ENCODE measurements around the gene PLEKHG4B.

PLEKHG4B gene

DNA sequence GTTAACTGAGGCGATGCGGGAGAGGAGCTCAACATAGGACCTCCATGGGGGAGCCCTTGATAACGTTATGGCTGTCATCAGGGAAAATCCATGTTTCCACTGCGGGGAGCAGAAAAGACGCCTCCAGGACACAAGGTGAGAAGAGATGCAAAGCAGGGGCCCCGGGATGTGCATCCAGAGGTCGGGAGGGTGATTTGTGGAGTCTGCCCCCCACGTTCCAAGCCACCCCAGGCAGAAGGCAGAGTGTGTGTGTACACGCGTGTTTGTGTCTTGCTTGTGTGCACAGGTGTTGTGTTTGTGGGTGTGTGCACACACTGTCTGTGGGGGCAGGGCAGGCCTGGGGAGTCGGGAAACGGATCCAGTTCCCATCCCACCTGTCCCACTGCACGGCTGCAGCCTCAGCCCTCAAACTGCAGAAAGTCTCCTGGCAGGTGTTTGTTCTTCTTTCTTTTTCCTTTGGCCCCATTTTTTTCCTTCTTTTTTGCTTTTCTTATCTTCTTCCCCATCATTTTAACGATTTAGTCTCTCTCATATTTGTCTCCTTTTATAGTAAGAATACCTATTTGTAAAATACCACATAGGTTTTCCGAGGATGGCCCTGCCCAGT is 17.4 kb upstream of the PLEKHG4B start:
- no peak for DNase-seq (ENCODE audit: low spot score)

DNA sequence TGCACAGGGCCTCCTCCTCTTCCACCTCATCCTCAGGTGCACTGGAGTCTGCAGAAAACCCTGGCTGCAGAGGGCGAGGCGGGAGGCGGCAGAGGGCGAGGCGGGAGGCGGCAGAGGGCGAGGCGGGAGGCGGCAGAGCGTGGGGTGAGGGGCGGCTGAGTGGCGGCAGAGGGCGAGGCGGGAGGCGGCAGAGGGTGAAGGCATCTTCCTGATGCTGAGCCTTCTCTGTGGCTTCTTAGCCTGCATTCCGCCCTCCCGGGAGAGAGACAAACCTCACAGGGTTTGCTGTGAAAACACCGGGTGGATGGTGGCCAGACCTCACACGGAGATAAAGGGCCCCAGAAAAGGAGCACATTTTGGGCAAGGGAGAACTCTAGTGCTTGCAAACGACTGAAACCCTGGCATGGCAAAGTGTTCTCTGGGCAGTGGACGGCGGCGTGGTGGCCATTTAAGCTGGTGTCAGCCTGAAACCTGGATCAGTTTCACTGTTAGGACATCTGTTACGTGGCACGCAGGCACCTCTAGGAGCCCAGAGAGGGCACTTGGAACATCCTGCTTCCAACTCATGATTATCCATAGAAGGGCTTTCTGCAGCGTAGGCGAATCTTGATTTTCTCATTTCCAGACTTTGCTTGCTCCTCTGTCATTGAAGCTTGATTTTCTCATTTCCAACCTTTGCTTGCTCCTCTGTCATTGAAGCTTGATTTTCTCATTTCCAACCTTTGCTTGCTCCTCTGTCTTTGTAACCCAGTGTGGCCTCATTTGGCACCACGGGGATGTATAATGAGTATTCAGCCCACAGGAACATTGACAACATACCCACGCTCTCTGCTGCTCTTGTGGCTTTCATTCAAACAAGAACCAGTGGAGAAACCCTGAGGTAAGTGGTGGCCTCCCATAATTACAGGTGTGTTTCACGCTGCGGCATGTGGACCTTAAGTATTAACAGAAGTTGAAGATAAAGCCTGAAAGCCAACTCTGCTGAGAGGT is 16.3 kb upstream of the PLEKHG4B start:
- no peak for DNase-seq (ENCODE audit: low spot score)

DNA sequence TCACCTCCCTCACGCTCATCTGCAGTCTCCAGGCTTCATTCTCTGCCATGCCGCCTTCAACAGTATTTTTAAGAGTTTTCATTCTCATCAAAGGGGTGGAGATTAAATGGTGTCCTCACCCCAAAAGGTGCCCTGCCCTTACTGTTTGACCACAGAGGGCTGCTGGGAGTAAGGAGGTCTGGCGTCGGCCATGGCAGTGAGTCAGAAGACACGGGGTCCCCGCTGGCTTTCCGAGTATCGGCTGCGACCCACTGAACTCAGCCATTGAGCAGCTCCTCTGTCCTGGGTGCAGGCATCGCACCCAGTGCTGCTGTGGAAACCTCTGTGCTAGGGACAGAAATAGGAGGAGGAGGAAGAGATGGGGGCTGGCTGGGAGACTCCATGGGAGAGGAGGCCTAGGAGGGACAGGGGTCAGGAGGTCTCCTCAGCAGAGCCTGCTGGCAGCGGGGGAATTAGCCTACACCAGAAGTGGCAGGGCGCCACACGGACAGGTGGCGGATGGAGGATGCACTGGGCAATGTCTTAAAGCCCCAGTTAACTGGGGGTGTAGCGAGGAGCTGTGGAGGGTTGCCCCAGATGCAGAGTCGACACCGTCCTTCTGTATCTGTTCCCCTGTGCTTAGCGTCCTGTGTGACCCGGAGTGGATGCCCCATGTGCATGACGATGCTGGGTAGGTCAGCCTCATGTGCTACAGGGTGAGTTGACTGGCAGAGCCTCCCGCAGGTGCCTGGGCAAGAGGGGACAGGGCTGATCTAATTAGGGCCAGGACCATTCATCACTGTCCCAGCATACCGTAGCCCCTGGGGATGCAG is 15.4 kb upstream of the PLEKHG4B start:
- DNase-seq (ENCODE audit: low spot score) = no peak

DNA sequence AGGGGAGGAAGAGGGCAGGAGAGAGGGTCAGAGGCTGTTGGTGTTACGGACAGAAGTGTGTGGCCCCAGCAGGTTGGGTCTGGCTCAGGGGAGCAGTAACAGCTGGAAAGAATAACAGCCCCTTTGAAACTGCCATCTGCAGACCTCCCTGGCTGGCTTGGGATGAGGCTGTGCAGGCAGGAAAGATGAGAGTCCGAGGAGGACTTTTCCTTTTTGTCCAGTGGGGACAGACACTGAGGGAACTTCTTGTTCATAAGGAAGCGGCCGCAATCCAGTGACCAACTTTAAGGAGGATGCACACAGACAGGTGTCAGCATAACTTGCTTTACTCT is 14.8 kb upstream of the PLEKHG4B start:
- DNase-seq (ENCODE audit: low spot score) = no peak

DNA sequence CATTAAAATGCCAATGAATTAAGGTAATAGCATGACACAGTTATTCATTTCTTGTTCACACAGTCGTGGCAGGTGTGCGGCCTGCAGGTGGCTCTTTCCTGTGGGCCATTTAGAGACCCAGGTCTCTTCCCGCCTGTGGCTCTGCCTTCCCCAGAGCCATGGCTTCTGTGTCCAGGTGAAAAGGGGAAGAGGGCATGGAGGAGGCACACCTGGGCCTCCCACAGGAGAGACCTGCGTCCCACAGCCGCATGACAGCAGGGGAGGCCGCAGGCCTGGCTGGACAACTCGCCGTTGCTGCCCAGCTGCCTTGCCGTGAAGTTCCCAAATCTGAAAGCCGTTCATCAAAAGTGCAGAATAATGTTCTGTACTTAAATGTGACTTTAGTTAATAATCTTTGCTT is 14.4 kb upstream of the PLEKHG4B start:
- no peak for DNase-seq (ENCODE audit: low spot score)

DNA sequence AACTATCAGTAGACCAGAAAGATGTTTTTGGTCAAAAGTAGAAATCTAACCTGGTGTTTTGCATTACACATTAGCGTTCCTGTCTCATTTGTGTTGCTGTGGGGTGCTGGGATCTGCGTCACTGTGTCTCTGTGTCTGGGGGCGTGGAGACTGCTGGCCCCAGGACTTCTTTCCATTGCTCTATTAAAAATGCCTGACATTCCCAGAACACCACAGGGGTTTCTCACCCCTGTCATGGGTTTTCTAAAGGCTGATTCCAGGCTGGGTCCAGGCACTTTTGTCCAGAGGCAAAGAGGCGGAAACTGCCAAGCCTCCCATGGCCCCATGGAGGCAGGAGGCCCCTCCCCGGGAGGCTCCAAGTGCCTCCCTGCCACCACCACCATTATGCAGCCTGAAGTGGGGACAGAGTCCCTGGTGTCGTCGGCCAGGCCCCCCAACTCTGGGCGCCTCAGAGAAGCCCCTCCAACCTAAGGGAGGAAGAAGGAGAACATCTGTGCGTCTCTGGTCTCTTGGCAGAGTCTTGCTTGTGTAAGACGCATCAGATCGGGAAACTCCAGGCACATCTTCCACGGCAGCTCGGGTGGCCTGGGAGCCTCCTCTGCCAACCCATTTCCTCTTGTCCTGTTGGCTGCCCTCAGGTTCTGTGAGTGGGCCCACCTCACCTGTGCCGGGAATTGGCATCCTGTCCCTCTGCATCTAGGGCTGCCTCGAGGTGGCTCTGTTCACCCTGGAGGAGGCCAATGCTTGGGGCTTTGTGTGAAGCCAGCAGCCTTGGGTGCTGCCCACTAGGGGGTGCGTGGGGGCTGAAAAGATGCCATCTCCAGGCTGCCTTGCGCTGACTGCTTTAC is 13.8 kb upstream of the PLEKHG4B start:
- DNase-seq (ENCODE audit: low spot score) = no peak

DNA sequence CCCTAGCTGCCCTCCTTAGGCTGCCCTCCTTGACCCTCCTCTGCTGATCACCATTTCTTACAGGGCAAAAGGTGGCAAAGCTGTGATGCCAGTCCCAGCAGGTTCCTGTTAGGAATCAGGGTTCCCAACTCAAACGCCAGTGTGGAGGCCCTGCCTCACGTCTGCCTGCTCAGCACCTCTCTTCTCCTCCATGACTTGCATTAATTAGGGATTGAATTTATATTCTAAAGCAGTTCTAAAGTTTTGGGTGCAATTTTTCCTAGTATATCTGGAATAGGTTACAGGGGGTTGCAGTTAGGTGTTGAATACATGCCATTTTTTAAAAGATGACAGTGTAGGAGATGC is 13.2 kb upstream of the PLEKHG4B start:
- DNase-seq (ENCODE audit: low spot score) = no peak

DNA sequence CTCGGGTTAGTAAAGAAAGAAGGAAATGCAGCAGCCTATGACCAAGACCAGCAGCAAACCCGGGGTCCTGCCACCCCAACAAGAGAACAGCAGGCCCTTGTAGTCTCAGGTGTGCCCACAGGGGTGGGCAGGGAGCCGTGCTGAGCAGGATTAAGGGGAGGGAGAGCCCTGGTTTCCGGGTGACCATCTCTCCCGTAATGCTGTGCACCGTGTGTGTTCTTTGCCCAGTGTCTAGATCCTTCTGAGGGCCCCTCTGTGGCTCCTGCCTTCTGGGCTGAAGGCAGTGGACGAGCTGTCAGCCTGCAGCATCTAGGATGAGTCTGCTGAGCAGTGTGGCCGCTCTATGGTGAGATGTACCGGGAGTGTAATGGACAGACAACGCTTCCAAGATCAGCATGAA is 12.7 kb upstream of the PLEKHG4B start:
- DNase-seq (ENCODE audit: low spot score) = no peak

DNA sequence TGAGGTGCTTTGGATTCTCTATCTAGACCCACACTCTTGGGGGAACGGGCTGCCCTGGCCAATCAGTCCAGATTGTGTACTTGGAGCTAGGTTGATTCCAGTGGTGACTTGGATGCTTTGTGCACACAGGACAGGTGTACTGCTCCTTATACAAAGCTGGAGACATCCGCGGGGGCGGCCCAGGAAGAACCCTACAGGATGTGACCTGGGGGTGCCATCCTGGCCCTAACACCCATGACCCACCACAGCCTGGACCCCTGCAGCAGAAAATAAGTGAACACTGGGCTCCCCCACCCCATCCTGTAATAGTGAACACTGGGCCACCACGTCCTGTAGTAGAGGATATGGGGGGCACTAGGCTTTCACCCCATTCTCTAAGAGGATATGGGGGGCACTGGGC is 12.1 kb upstream of the PLEKHG4B start:
- DNase-seq (ENCODE audit: low spot score) = no peak

DNA sequence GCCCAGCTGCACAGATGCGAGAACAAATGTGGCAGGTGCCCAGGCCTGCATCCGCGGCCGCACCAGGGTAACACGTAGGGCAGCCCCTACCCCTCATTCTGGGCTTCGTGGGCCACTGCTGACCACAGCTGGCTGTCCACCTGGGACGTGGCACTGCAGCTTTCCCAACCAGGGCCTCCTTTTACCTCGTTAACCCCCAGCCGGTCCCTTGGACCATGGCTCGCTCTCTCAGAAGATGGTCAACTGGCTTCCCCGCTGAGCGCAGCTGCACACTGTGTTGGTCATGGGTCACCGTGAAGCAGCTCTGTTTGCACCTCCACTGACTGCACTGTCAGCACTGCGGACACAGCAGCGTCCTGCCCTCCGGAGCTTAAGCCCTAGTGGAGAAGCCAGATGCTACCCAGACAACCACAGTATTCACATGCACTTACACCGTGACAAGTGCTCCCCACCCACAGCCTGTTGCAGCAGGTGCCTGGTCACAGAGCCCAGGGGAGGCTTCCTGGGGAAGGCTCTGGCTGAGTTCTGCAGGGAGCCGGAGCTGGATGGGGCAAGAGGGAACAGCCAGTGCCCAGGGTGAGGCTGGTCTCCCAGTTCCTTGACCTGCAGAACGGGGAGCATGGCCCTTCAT is 10.5 kb upstream of the PLEKHG4B start:
- DNase-seq (ENCODE audit: low spot score) = no peak

DNA sequence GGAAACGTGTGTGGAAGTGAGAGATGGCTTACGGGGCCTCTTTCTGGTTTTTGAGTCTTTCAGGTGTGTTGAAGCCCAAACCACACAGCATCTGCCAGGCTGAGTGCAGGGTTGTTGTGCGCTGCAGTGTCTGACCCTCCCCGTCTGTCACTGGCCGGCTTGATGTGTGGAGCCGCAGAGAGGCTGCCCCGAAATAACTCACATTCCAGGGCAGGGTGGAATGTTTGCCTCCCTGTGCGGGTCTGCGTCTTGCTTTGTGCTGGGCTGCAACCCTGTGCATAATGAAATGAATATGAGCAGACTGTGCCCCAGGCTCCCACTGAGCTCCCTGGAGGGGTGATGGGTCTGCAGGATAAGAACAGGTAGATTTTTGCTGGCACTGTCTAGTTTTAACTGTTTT is 9.9 kb upstream of the PLEKHG4B start:
- DNase-seq (ENCODE audit: low spot score) = no peak

DNA sequence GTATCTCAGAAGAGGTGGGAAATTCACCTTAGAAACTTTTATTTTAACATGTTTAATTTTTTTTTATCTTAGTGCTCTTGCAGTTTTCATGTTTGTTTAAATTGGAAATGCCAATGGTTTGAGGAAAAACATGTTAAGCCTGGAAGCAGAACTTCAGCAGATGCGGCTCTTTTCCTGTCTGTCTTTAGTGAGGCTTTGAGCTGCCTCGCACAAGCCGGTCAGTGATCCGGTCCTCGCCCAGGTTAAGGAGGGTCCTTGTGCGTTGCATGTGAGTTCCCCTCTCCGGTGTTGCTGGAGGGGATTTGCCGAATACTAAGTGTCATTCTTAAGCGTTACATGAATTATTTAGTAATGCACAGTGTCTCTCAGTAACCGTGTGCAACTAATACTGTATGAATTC is 9.4 kb upstream of the PLEKHG4B start:
- DNase-seq (ENCODE audit: low spot score) = no peak

DNA sequence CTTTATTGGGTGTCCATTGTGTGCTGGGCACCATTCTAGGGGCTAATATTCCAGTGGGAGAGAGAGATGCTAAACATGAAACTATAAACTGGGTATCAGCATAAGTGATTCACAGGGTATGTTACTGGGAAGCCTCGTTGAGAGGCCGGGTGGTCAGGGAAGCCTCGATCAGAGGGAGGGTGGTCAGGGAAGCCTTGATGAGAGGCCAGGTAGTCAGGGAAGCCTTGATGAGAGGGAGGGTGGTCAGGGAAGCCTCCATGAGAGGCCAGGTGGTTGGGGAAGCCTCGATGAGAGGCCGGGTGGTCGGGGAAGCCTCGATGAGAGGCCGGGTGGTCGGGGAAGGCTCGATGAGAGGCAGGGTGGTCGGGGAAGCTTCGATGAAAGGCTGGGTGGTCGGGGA is 8.9 kb upstream of the PLEKHG4B start:
- no peak for DNase-seq (ENCODE audit: low spot score)

DNA sequence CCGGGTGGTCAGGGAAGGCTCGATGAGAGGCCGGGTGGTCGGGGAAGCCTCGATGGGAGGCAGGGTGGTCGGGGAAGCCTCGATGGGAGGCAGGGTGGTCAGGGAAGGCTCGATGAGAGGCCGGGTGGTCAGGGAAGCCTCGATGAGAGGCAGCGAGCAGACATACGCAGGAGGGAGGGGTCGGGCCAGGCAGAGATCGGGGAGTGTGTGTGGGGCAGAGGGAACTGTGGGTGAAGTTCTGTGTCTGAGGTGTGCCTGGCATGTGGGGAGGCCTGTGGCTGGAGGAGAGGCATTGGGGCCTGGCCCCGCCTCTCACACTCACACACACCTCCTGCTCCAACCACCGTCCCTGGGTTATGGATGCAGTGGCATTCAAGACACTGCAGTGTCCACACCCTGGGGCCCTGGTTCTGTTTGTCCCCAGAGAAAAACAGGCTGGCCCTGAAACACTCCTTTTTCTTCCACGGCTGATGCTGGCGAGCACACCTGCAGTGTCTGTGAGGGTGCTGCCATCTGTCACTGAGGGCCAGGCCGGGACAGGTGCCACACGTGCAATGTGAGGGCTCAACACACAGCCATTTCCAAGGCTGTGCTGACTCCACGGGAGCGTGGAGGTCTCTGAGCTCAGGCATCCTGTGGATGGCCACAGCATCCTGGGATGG is 6.5 kb upstream of the PLEKHG4B start:
- DNase-seq (ENCODE audit: low spot score) = no peak

DNA sequence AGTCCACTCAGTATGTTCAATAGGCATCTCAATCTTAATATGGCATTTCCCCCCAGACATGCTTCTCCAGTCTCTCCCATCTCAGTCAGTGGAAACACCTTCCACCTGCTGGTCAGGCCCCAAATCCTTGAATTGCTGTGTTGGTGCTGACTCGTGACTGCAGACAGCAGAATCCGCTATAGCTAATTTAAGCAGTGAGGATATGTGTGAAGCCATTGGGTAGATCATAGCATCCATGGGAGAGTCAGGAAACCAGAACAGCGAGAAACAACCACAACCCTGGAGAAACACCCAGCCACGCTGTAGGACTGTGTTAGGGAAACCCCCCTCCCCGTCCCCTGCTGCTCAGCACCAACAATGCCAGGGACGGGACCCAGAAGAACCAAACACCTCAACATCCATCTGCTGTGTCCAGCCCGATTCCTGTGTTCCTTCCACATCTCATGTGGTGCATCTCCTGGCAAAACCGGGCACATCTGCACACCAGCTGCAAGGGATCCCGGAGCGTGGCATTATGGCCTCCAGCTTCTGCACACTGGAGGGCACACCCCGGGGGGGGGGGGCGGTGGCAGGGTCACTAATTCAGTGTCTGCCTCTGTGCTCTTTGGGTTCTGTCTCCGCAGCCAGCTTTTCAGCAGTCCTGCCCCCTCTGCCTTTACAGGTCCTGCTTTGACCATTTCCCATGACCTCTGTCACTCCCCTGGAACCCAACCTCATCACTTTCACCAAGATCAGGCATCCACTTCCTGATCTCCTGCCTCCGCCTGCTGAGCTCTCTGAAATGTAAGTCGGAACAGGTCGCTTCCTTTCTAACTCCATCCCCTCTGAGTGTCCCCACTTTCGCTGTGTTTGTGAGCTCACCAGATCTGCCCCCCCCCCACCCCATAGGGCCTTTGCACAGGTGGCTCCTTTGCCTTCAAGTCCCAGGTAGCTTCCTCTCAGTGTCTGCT is 2.4 kb upstream of the PLEKHG4B start:
- DNase-seq (ENCODE audit: low spot score) = no peak

DNA sequence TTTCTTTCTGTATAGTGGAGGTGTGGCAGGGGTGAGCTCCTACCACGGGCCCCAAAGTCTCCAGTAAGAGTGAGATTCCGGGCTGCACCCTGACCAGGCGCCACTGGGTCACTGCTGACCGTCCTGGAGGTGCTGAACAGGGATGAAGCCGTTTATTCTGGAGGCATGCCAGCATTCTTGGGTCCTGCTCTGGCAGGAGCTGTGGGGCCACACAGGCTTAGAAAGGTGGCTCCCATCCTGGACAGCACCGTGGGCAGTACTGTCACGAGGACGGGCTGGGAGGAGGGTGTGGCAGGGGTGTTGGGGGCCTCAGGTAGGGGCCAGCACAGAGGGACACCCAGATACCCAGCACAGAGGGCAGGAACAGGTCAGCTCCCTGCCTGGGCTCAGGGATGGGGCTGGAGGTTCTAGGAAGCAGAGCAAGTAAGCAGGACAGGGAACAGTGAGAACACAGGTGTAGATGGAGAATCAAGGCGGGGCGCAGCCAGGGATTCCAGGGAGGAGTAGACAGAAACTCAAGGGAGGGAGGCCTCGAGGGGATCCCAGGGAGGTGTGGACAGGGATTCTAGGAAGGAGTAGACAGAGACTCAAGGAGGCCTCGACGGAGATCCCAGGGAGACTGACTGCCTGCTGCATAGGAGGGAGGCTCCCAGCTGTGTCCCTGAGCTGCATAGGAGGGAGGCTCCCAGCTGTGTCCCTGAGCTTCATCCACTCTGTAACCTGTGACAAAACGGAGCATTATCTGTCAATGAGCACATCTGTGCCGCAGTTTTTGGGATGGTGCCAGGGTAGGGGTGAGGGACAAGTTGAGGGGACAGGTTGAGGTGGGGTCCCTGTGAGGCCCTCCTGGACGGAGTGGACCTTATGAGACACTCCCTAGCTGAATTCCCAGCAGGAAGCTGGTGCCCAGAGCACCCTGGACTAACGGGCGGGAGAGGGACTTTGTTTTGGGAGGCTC is 1.1 kb upstream of the PLEKHG4B start:
- DNase-seq (ENCODE audit: low spot score) = no peak

DNA sequence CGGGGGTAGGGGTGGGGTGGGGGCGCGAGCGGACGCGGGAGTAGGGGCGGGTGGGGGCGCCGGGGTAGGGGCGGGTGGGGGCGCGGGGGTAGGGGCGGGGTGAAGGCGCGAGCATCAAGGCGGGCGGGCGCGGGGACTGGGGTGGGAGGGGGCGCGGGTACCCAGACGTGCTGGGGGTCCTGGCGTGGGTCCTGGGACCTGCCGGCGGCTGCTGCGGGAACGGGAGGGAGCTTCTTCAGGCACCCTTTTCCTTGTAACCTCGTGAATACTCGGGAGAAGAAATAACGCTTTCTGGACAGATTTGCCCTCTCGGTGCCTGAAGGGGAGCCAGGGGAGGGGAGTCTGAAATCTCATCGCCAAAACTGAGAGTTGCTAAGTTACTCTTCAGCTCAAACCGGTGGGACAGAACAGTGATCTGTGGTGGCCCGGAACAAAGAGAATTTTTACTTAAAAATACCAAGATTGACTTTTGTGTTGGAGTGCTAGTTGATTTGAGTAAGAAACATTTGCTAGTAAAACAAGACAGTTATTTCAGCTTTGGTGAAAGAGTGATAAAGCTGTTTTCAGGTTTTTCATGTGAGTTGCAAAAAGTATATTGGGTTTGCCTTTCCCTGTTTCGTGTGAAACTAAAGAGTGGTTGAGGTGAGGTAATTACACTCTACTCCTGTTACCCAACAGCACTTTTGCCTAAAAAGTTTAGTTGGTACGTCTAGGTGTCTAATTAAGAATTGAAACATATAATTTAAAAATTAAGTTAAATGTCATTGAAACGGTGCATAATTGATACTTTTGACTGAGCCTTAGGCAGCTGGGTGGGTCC is 643 bp downstream of the PLEKHG4B start:
- no peak for DNase-seq (ENCODE audit: low spot score)
